NOMO-1 treated with DMSO at 0.1 percent for 48 hours (cell line): ENCODE results near the gene ATP10A.

Source experiments
- DNase-seq: peaks from one replicate; lab custom pipeline; 2025; ENCODE audit not compliant: unreplicated experiment; lab: John Stamatoyannopoulos, UW

Gene ATP10A

DNA sequence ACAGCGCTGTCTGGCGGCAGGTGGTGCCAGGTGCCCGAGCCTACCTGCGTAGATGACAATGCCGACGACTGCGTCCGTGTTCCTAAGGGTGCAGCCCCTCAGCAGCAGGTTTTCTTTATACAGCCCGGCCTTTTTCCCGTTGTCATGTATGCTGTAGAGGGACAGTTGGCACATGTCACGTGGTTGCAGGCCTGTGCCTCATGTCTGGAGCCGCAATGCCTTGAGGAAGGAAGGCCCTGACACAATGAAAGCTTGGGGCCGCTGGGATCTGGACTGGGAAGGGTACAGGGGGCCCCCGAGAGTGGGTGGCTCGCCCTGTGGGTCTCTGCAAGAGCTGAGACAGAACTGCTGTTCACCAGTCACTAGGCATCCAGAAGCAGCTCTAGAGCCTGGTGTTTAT lies 136.0 kb downstream of the ATP10A start:
- no peak for DNase-seq

DNA sequence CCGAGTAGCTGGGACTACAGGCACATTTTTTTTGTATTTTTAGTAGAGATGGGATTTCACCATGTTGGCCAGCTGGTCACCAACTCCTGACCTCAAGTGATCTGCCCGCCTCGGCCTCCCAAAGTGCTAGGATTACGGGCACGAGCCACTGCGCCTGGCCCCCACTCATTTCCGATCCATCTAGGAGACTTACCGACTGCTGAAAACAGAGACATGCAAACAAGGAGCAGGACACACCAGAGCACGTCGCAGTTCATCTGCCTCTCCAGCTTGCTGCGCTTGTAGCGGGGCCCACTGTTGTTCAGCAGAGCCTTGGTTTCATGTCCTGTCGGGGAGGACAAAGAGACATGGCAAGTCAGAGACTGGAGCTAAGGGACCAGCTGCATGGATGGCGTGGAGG lies 137.4 kb downstream of the ATP10A start:
- no peak for DNase-seq

DNA sequence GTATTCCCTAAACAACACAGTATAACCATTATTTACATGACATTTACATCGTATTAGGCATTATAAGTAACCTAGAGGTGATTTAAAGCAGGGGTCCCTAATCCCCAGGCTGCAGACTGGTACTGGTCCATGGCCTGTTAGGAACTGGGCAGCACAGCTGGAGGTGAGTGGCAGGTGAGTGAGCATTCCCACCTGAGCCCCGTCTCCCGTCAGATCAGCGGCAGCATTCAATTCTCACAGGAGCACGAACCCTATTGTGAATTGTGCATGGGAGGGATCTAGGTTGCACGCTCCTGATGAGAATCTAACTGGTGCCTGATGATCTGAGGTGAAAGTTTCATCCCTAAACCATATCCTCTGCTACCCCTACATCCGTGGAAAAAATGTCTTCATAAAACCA lies 138.2 kb downstream of the ATP10A start:
- DNase-seq: no peak

DNA sequence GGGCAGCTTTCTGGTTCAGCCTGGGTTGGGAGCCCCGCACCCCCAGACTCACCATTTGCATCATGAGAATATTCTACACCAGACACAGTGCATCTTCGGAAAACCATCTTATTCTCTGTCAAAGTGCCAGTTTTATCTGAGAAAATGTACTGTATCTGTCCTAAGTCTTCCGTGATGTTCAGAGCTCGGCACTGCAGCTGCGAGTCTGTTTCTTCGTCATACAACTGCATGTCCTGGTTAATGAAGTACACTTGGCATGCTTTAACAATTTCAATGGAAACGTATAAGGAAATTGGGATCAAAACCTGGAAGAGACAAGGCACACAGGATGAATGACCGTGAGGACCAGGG lies 141.5 kb downstream of the ATP10A start:
- DNase-seq: no peak

DNA sequence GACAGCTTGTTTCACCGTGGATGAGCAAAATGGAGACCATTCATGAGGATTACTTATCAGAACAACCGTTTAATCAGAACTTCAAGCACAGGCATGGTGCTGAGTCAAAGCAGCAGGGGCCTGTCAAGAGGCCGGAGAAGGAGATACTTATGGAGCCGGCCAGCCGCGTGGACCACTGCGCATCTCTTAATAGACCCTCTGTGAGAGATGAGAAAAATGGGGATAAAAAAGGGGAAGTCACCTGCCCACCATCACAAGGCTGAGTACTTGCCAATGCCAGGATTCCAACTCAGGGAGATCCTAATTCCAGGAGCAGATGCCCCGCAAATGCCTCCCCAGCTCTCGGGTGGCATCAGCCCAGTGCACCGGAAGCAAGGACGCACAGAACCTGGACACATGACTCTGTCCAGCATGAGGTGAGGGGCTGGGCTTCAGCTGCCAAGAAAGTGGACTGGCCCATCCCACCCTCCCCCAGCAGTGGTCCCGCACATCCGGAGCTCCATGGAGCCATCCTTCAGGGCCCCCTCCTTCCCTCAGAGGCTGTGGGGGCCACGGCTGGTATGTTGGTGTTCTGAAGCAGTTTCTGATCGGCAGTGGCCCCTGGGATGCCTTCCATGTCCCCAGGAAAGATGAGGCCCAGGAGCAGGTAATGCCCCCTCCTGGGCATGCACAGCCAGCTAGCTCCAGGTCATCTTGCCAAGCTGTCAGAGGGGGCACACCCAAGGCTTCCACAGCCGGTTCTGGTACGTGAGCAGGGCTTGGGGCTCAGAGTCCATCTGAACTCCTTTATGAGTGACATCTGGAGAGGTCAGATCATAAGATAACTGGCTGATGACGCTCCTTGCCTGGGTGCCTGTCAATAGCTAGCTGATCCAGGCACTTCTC lies 143.8 kb downstream of the ATP10A start:
- no peak for DNase-seq

DNA sequence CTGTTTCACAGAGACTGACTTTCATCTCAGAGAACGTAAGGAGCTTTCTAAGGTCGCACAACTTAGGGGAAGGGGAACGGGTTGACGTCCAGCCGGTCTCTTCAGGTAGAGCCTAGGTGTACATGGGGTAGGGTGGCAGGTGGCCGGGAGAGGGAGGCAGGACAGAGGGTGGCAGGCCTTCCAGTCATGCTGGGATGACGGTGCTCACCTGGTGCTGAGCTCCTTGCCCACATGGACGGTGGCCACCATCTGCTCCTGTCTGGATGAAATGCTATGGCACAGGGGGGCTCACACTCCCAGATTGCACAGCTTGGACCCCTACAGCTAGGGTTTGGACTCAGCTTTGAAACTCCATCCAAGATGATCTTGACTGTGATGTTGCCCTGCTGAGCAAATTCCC lies 144.5 kb downstream of the ATP10A start:
- DNase-seq: no peak

DNA sequence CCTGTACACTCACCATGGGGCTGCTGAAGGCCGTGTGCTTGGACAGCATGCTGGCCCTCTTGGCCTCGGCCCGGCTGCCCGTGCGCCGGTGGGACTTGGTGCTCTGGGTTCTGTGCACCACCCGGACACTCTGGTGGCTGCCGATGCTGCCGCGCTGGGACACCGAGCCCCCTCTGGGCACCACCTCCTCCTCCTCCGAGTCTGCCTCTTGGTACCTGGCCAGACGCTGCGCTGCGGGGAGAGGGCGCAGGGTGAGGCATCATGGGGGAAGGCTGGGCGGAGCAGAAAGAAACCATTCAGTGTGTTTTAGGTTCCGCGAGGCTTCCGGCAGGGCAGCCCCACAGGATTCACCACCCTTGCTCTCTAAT lies 145.0 kb downstream of the ATP10A start:
- no peak for DNase-seq

DNA sequence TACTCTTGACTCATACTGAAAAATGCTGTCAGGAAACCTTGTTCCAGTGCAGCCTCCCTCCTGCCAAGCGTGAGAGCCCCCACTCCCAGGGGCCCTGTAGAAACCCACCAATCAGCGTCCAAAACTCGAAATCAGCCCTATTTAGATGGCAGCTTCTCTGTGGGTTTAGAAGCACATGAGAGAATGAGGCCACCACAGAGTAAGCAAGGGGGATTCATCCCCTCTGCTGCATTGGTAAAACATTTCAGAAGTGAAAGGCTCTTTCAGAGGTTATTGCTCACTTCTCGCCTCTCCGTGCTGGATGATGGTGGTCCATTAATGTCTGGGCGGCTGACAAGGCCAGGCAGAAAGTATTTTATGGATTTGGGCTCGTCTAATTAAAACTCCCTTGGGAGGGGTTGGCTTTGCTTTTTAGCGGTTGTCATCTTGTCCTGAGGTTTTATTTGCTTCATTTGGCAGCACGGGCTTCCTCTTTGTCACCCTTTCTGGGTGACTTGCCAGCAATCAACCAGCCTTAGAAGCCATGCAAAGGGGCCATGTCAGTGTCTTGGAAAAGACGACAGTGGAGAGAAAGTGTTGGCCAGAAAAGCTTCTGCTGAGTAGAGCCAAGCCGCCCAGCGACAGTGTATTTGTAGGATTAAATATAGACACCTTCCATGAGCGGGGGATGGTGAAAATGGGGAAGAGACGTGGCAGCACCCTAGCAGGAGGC lies 145.5 kb downstream of the ATP10A start:
- DNase-seq: no peak

DNA sequence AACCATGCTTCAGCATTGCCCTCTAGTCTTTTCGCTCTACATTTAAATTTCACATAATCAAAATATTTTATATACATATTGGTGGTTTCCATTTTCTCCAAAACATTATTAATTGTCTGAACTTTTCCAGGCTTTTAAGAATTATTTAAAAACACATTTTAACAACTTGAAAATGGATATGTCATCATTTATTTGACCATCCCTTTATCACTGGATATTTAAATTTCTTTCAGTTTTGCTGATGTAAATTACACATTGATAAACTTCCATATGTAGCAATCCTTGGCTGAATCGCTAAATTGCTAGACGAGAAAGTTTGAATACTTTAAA lies 146.0 kb downstream of the ATP10A start:
- DNase-seq: no peak

DNA sequence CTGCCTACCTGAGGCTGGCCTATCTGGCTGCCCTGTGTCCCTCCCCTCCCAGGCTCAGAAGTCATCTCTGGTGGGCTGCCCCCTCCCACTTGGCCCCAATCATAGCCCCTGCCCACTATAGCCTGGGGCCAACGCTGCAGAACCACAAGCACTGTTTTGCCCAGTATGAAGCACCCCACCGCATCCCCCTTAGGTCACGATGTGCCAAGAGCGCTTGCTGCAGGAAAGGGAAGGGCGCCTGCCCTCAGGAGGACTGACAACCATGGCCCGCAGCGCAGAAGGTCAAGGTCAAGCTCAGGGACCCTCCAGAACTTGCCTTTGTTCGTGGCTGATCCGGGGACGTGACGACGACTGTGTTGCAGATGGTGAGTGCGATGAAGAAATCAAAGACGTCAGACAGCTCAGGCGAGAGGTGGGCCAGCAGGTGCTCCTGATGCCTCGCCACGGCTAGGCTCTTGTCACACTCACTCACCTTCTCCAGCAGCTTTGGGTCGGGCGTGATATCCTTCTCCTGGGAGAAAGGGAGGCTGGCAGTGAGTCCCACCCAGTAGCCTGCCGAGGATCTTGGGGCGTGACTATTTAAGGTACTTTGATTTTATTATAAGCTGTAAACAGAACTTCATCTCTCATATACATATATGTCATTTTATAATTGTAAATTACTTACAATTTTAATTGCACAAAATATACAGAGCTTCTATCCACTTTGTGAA lies 146.6 kb downstream of the ATP10A start:
- DNase-seq: no peak

DNA sequence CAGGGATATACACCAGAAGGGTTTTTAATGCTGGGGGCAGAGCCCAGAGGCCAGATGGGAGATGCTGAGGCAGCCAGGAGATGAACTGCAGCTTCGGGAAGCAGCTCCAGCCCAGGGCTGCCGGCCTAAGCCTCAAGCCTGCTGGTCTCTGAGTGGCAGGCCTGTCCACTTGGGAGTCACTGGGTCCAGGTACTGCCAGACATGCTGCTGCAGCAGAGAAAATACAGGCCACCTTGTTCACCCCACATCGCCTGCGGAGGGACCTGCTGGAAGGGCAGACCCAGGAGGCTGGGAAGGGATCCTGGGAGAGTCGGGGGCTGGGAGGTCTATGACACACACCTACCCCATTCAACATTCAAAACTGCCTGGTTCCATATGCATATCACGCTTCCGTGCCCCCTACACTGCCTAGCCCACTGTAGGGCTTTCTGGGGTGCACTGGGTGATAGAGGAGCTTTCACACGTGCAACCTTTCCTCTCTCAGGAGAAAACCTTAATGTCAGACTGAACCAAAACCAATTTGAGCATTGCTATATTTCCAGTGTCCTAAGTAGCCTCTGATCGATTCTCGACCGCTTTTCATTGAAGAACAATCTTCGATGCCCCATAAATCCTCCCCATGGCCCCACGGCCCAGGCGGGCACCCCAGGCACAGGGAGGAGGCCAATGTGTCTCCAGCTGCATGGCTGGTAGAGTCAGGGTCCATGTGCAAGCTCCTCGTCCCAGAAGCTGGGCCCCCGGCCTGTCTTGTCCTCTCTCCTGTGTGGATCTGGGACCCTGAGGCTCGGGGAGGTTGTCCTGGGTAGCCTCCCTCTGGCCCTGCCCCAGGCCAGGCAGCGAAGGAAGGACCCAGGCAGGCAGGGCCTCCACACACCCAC lies 147.4 kb downstream of the ATP10A start:
- no peak for DNase-seq

DNA sequence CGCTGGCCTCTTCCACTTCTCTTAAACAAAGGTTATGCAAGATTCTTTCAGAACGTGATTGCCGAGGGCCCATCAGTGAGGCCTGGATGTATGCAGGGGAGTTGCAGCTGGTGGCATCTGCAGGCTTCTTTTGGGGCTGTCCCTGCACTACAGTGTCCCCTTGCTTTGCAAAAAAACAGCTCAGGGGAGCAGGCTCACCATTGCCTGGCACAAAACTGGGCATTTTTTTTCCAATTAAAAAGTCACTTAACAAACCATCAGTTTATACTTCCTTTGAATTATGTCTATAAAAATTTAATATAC lies 148.6 kb downstream of the ATP10A start:
- DNase-seq: peak; percentile 38

DNA sequence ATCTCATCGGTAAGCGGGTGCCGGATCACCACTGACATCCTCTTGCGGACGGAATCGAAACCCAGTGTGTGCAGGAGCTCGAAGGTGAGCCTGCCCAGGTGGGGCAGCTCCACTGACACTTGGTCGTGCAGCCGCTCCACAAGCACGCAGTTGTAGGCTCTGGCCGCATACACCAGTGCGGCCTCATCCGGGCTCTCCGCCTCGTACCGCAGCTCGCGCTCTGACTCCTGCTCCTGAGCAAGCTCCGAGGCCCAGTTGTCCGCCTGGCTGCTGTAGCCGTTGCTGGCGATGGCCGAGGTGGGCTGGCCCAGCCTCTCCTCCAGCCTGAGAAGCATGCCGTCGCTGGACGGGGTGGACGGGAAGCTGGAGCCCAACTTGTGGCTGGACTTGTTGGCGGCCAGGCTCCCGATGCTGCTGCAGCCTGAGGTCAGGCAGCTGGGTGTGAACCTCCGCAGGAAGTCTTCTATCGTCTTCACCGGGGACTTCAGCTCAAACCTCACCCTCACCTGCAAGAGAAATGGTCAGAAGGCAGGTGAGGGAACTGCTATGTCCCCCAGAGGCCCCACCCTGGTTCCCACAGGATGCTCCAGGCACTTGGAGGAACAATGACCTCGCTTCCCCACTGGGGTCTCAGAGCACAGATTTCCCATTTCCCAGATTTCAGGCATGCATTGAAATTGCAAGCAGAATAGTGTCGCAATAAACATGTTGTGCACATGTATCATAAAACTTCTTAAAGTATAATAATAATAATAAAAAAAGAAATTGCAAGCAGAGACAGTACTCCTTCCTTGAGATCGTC lies 149.2 kb downstream of the ATP10A start:
- DNase-seq: no peak

DNA sequence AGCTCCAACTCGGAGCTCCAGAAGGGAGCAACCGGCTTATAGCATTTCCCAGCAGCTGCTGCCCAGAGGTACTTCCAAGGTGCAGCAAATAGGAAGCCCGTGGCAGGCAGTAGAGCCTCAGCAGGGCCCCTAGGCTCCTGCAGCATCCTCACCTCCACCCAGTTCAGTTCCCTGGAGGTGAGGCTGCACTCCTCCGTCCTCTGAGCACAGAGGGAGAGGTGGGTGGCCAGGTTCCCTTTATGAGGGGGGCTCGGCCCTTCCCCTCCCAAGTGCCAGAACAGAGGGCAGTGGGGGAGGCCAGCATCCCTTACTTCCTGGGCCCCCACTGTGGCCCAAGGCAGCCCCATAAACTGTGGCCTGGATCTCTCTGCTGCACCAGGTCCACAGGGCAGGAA lies 150.2 kb downstream of the ATP10A start:
- DNase-seq: no peak

DNA sequence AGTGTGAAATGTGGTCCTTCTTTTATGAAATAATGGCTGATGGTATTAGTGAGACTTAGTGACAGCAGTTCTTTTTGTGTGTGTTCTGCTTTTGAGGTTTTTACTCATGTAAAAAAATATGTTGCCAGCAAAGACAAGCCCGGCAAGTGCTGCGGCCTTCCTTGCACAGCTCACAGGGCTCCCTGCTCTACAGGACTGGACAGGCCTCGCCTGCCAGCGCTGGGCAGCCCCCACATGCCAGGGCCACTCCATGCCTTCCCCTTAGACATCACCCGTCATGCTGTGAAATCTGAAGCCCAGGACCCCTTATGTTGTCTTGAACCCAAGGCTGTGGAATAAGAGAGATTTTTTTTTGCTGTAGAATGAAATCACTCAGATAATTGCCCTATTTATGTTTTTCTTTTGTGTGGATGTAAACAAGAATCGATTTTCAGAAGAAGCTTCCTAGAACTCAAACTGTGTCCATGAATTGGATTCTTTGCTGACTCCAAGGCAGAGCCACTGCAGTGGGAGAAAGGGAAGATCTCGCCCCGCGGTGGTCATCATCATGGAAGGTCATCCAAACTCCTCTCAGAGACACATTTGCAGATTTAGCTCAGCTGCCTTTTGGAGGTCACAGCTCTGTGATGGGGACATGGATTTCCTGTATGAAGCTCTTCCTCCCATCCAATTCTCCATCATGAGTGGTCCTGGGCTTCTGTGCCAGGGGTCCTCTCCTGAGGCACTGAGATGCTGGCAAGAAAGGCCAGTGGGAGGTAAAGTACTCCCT lies 150.8 kb downstream of the ATP10A start:
- no peak for DNase-seq

DNA sequence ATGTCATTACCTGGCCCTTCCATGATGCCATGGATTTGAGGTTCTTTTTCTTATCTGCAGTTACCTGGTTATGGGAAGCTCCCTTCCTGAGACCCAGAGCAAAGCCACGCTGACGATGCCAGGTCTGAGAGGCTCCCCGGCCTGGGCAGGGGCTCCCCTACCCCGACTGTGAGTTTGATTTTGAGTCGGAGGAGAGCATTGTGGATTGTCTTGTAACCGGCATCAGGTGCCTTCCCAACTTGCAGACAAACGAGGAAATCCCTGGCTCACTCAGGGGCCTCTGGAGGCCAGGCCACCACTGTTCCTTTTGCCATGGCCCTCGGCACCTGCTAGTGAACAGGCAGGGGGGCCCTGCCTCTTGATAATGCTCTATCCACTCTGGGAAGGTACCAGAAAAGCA lies 151.4 kb downstream of the ATP10A start:
- DNase-seq: no peak

DNA sequence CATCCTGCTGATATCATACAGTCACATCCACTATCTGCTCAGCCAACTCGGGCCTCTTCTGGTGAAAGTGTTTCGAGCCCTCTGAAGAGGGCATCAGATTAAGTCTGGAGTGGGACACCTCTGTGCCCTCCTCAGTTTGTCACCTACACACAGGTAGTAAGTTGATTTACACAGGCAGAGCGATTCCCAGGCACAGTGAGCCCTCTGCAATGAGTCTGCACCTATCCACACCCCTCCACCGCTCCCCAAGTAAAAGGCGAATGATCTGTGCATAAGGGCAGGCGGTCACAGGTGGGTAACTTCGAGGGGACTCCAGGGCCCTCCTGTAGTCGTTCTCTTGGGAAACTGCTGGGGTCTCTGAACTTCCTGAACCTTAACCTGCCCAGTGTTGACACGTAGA lies 152.0 kb downstream of the ATP10A start:
- DNase-seq: no peak

DNA sequence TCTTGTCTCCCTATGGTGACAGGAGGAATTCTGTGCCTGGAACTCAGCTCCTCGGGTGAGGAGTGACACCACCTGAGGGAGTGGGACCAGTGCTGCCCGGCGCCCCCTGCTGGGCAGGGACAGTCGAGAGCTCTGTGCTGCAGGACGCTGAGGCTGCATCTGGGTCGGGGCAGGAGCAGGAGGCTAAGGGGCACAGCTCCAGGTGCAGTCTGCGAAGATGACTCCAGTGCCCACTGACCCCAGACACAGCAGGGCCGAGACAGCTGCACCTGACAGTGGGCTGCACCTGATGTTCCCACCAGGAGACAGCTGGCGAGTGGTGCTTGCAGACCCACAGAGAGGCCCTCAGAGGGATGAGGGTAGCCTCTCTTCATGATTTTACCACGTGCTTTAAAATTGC lies 152.9 kb downstream of the ATP10A start:
- no peak for DNase-seq

DNA sequence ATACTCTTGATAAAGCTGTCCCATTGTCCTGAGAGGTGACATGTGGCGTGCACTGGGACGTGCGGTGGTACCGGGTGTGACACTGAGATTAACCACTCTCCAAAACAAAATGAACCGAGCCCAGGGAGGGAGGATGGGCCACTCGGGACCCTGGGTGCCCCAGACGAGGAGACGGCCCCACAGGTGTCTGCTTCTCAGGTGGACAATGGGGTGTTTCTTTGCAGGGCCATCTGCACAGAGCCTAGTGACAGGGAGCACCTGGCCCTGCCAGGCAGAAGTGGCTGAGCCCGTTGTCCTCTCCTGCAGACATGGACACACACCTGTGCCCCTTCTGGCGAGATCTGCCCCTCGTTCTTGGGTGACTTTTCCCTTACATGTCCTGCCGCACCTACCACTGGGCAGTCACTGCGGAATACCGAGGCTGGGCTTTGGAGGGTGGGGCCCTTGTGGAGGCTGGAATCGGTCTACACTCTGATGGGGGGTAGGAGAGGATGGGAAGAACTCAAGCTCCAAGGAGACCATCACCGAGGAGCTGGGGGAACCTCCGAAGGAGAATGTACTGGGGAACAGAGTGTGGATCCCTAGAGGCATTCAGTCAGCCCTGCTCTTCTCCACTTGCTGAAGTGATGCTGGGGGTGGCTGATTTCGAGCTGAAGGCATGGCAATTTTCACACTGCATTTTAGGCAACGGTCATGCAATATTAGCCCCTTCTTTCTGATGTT lies 153.5 kb downstream of the ATP10A start:
- no peak for DNase-seq
